A549 (cell line): ENCODE data around the gene ENPP7. TPM values are rescaled to one million over a fixed set of nuclear protein-coding genes. Genes with fewer than 3 reads are reported as not detected.

Experiments
- ATAC-seq, 2 experiments: fragments of 200-7000 bp in 1 of 2; fragments of >200 bp in 1 of 2; cut with Nextera tagmentation in 1 of 2; cut with Tn5 transposase in 1 of 2; 3 replicates each; pipeline versions ENCODE4 v1.8.0 to v1.9.1; 2018 to 2020; ENCODE audit warnings: mild to moderate bottlenecking in 1 of 2, moderate library complexity in 1 of 2
- CTCF ChIA-PET: fragments of 300-600 bp; sonication (Branson Sonifier 250); formaldehyde crosslinking; extraction: SDS; loops from one replicate; lab custom pipeline; 2021; ENCODE audit warnings: antibody characterized with exemption, inconsistent platforms; lab: Yijun Ruan, JAX
- POLR2A ChIA-PET: fragments of 350-600 bp; formaldehyde crosslinking; extraction: SDS; loops from one replicate; lab custom pipeline; 2021; ENCODE audit warnings: antibody characterized with exemption, inconsistent platforms; lab: Yijun Ruan, JAX
- DNase-seq, 2 experiments: peaks; one replicate each; pipeline versions ENCODE4 v3.0.0 to v3.0.0-alpha.2; 2011 to 2016; ENCODE audit warnings: low read depth in 1 of 2, low spot score in 1 of 2
- FAIRE-seq: peaks from 2 replicates; lab custom pipeline; 2011; peaks lifted over from hg19 to GRCh38; lab: Jason Lieb, UNC
- H3K27ac ChIP-seq, 2 experiments: fragments of >200 bp; sonication (Bioruptor Twin); formaldehyde crosslinking; 3 replicates each; pipeline ENCODE4 v1.5.1; 2016 to 2017
- H3K4me1 ChIP-seq: fragments of >200 bp; sonication (Bioruptor Twin); formaldehyde crosslinking; 3 replicates; pipeline ENCODE4 v1.6.1; 2016
- H3K4me2 ChIP-seq: fragments of >200 bp; sonication (Bioruptor Twin); formaldehyde crosslinking; 3 replicates; pipeline ENCODE4 v1.6.1; 2016
- H3K4me3 ChIP-seq: fragments of >200 bp; sonication (Bioruptor Twin); formaldehyde crosslinking; 3 replicates; pipeline ENCODE4 v1.5.1; 2016
- H3K9me3 ChIP-seq: fragments of >200 bp; sonication (Bioruptor Twin); formaldehyde crosslinking; 3 replicates; pipeline ENCODE4 v1.6.1; 2016
- BCL3 ChIP-seq: fragments of >200 bp; sonication (Bioruptor Twin); formaldehyde crosslinking; IDR thresholded peaks from 3 replicates; pipeline ENCODE4 v1.6.1; 2016
- BHLHE40 ChIP-seq: IDR thresholded peaks from 2 replicates; pipeline ENCODE4 v1.6.1; 2012; ENCODE audit warnings: low read depth, low read length, inconsistent platforms
- CBX2 ChIP-seq: fragments of 200-600 bp; sonication (generic); IDR thresholded peaks from 2 replicates; pipeline ENCODE4 v1.6.1; 2016; ENCODE audit warnings: low read depth, mild to moderate bottlenecking, borderline replicate concordance
- CEBPB ChIP-seq, 2 experiments: fragments of >200 bp in 1 of 2; sonication (Bioruptor Twin) in 1 of 2; formaldehyde crosslinking in 1 of 2; IDR thresholded peaks; 2 replicates each; pipeline ENCODE4 v1.6.1; 2012 to 2016
- CHD4 ChIP-seq: fragments of 200-600 bp; sonication (generic); IDR thresholded peaks from 2 replicates; pipeline ENCODE4 v1.6.1; 2016; ENCODE audit warnings: antibody characterized with exemption, mild to moderate bottlenecking, borderline replicate concordance
- CTCF ChIP-seq: fragments of >200 bp; sonication (Bioruptor Twin); formaldehyde crosslinking; IDR thresholded peaks from 3 replicates; pipeline ENCODE4 v1.5.1; 2016
- E2F6 ChIP-seq: IDR thresholded peaks from 2 replicates; pipeline ENCODE4 v1.6.1; 2012; ENCODE audit warnings: low read depth, borderline replicate concordance
- EHF ChIP-seq: fragments of 250-450 bp; sonication (Bioruptor Pico); IDR thresholded peaks from 2 replicates; pipeline ENCODE4 v1.5.0; 2020; ENCODE audit warnings: mild to moderate bottlenecking
- EHMT2 ChIP-seq: fragments of 200-600 bp; sonication (generic); IDR thresholded peaks from 2 replicates; pipeline ENCODE4 v1.6.1; 2016; ENCODE audit warnings: antibody characterized with exemption, low read depth, mild to moderate bottlenecking, moderate library complexity
- EP300 ChIP-seq, 2 experiments: fragments of >200 bp; sonication (Bioruptor Twin); formaldehyde crosslinking; IDR thresholded peaks; 2 replicates in 1 of 2; 3 replicates in 1 of 2; pipeline ENCODE4 v1.6.1; 2016 to 2017
- ESRRA ChIP-seq: fragments of 150-350 bp; IDR thresholded peaks from 2 replicates; pipeline ENCODE4 v1.6.1; 2014; ENCODE audit warnings: mild to moderate bottlenecking, low read length, borderline replicate concordance
- FOSB ChIP-seq: fragments of 250-450 bp; sonication (Bioruptor Pico); IDR thresholded peaks from 2 replicates; pipeline ENCODE4 v1.5.0; 2020; ENCODE audit warnings: mild to moderate bottlenecking, moderate library complexity
- GATA3 ChIP-seq: IDR thresholded peaks from 2 replicates; pipeline ENCODE4 v1.6.1; 2012; ENCODE audit warnings: borderline replicate concordance
- HES2 ChIP-seq: fragments of >200 bp; sonication (Bioruptor Twin); formaldehyde crosslinking; IDR thresholded peaks from 2 replicates; pipeline ENCODE4 v1.6.1; 2016
- HEYL ChIP-seq: fragments of 250-450 bp; sonication (Bioruptor Pico); IDR thresholded peaks from 2 replicates; pipeline ENCODE4 v1.8.0; 2021; ENCODE audit warnings: mild to moderate bottlenecking, moderate library complexity
- HOXA7 ChIP-seq: fragments of 250-450 bp; sonication (Bioruptor Pico); IDR thresholded peaks from 2 replicates; pipeline ENCODE4 v1.5.0; 2020; ENCODE audit warnings: mild to moderate bottlenecking, moderate library complexity
- HOXB5 ChIP-seq: fragments of 250-450 bp; sonication (Bioruptor Pico); IDR thresholded peaks from 2 replicates; pipeline ENCODE4 v1.5.0; 2020; ENCODE audit warnings: mild to moderate bottlenecking, moderate library complexity
- JUNB ChIP-seq: fragments of >200 bp; sonication (Bioruptor Twin); formaldehyde crosslinking; IDR thresholded peaks from 2 replicates; pipeline ENCODE4 v1.6.1; 2016
- KDM5A ChIP-seq: fragments of 200-600 bp; sonication (generic); IDR thresholded peaks from 2 replicates; pipeline ENCODE4 v1.6.1; 2016; ENCODE audit warnings: antibody characterized with exemption, mild to moderate bottlenecking
- MAX ChIP-seq: IDR thresholded peaks from 2 replicates; pipeline ENCODE4 v1.6.1; 2012
- NFE2L2 ChIP-seq: fragments of 150-350 bp; conservative IDR thresholded peaks from 2 replicates; pipeline ENCODE4 v1.6.1; 2014; ENCODE audit warnings: low read length
- NPAS2 ChIP-seq: fragments of 250-450 bp; sonication (Bioruptor Pico); IDR thresholded peaks from 2 replicates; pipeline ENCODE4 v1.8.0; 2022; ENCODE audit warnings: mild to moderate bottlenecking, moderate library complexity, borderline replicate concordance
- NR3C1 ChIP-seq: fragments of >200 bp; sonication (Bioruptor Twin); formaldehyde crosslinking; IDR thresholded peaks from 3 replicates; pipeline ENCODE4 v1.6.1; 2017
- PBX3 ChIP-seq: IDR thresholded peaks from 2 replicates; pipeline ENCODE4 v1.6.1; 2012
- PHF8 ChIP-seq: fragments of 200-600 bp; sonication (generic); IDR thresholded peaks from 2 replicates; pipeline ENCODE4 v1.6.1; 2016; ENCODE audit warnings: low read depth, mild to moderate bottlenecking, antibody characterized with exemption, moderate library complexity, borderline replicate concordance
- POLR2A ChIP-seq: IDR thresholded peaks from 2 replicates; pipeline ENCODE4 v1.6.1; 2012; ENCODE audit warnings: mild to moderate bottlenecking, low read length
- POLR2AphosphoS2 ChIP-seq: conservative IDR thresholded peaks from 2 replicates; pipeline ENCODE4 v1.6.1; 2012; ENCODE audit warnings: low read length, improper control_type of control experiment, inconsistent platforms
- RAD21 ChIP-seq, 2 experiments: fragments of >200 bp in 1 of 2; sonication (Bioruptor Twin) in 1 of 2; formaldehyde crosslinking in 1 of 2; IDR thresholded peaks in 1 of 2; conservative IDR thresholded peaks in 1 of 2; 2 replicates in 1 of 2; 3 replicates in 1 of 2; pipeline ENCODE4 v1.6.1; 2012 to 2018; ENCODE audit warnings: inconsistent platforms in 1 of 2
- RARB ChIP-seq: fragments of 250-450 bp; sonication (Bioruptor Pico); IDR thresholded peaks from 2 replicates; pipeline ENCODE4 v1.8.0; 2021; ENCODE audit warnings: mild to moderate bottlenecking, moderate library complexity
- RFX5 ChIP-seq: fragments of 450-650 bp; IDR thresholded peaks from 2 replicates; pipeline ENCODE4 v1.7.1; 2014; ENCODE audit warnings: antibody characterized with exemption, mild to moderate bottlenecking, moderate library complexity
- RNF2 ChIP-seq: fragments of 200-600 bp; sonication (generic); IDR thresholded peaks from 2 replicates; pipeline ENCODE4 v1.6.1; 2016; ENCODE audit warnings: low read depth, mild to moderate bottlenecking, antibody characterized with exemption, moderate library complexity, borderline replicate concordance
- SMC3 ChIP-seq: fragments of >200 bp; sonication (Bioruptor Twin); formaldehyde crosslinking; IDR thresholded peaks from 3 replicates; pipeline ENCODE4 v1.6.1; 2018; ENCODE audit warnings: inconsistent platforms
- USF2 ChIP-seq: fragments of 450-650 bp; IDR thresholded peaks from 2 replicates; pipeline ENCODE4 v1.6.1; 2014; ENCODE audit warnings: antibody characterized with exemption
- ZC3H11A ChIP-seq: fragments of 450-650 bp; IDR thresholded peaks from 2 replicates; pipeline ENCODE4 v1.6.1; 2014; ENCODE audit warnings: antibody characterized with exemption, mild to moderate bottlenecking
- ZFP36 ChIP-seq: fragments of 450-650 bp; IDR thresholded peaks from 2 replicates; pipeline ENCODE4 v1.6.1; 2014; ENCODE audit warnings: borderline replicate concordance; ENCODE audit not compliant: partially characterized antibody
- ZNF302 ChIP-seq: fragments of 250-450 bp; sonication (Bioruptor Pico); IDR thresholded peaks from 2 replicates; pipeline ENCODE4 v1.9.0; 2021; ENCODE audit warnings: inconsistent platforms, mild to moderate bottlenecking, moderate library complexity
- WGBS: methylation state at CpG from one replicate; pipeline ENCODE4 v1.1.6; 2017; ENCODE audit errors: missing lambda C conversion rate; 5-methylcytosine and 5-hydroxymethylcytosine counted together
- polyA plus RNA-seq, 4 experiments: library from polyadenylated mRNA; depleted of rRNA in 3 of 4; stranded (reverse); fragments of >200 nt; fragmentation: RNase III in 1 of 4; extraction: RNeasy Plus Mini Kit Qiagen cat#74134 plus additional on column Dnase treatment in 1 of 4; gene quantifications; 2 replicates in 3 of 4; 3 replicates in 1 of 4; pipeline ENCODE4 v1.2.3, GENCODE V29; 2011 to 2017

The ENPP7 gene
- polyA plus RNA-seq, 2 of the 4 experiments (the other 2 are of a cell fraction), result not detected

- Histone ChIP-seq H3K4me3 (peak overlapping the region; percentile 93), H3K9me3 (no peaks in the 10 kb centered on the region), H3K27ac (peak overlapping the region; percentile 88 to 98), H3K4me1 (peaks cover 21% of the 10 kb centered on the region), H3K4me2 (peak overlapping the region; percentile 89)
- no peak for FAIRE-seq
- peak; percentile 73 to 87 for DNase-seq
- ChIA-PET POLR2A (interaction anchor here (1.4 to 2.6 kb wide), 3 partner anchors 16 to 62 kb away, joined by 4 to 8 read pairs (median 4); partner anchors contain the start of genes CBX4 and CBX8), CTCF (interaction anchor here (0.7 to 23.5 kb wide), 11 partner anchors 8 to 476 kb away, joined by 3 to 254 read pairs (median 4); partner anchors contain the start of gene CBX4)
- ATAC-seq, result peak; percentile 62 to 76
- 27% methylated on average over 41 of the region's 51 CpGs for WGBS
- TF ChIP-seq HES2 (no peak), CBX2 (no peak), BHLHE40 (no peak), EHMT2 (no peak), RFX5 (no peak), FOSB (no peak), MAX (peak; percentile 87), GATA3 (no peak; the same call in 1 of the 2 replicates), RARB (no peak), NPAS2 (CRISPR knock-in tag) (no peak), E2F6 (peak; percentile 84), CTCF (peak; percentile 53; the same call in 2 of the 3 replicates), HEYL (no peak), EP300 (IDR thresholded peaks at IDR 0.05) (no peak), ESRRA (no peak), NR3C1 (no peak), PHF8 (peak; percentile 68; the same call in 1 of the 2 replicates), RNF2 (no peak), CEBPB (IDR thresholded peaks at IDR 0.05) (no peak), ZNF302 (CRISPR knock-in tag) (no peak), HOXB5 (CRISPR knock-in tag) (no peak), USF2 (no peak), HOXA7 (no peak), PBX3 (0 out of 2 replicates have a peak, but pooled peaks have one; percentile 9), ZFP36 (no peak), BCL3 (peak; percentile 56; the same call in 1 of the 3 replicates), JUNB (no peak), KDM5A (no peak), NFE2L2 (no peak), POLR2A (peak; percentile 14; the same call in 1 of the 2 replicates), POLR2AphosphoS2 (no peak), CHD4 (no peak), ZC3H11A (no peak), SMC3 (peak; percentile 23; the same call in 1 of the 3 replicates), RAD21 (conservative IDR thresholded peaks at IDR 0.05 in 1 of 2, IDR thresholded peaks at IDR 0.05 in 1 of 2) (peak in 1 of 2 experiments; percentile 4; a peak in 1 of 5 replicates), EHF (CRISPR knock-in tag) (no peak)
Observed at GRCh38 chr17:79777120-79777893, 46.6 kb downstream of the ENPP7 start.
